Upper lobe of left lung (tissue), 4 donors: ENCODE data around the gene LIN37.

Experiments used
- EP300 ChIP-seq, 4 donors: sonication (generic); formaldehyde crosslinking; IDR thresholded peaks; one replicate each; pipeline ENCODE4 v1.5.1; 2017; ENCODE audit warnings: antibody characterized with exemption in 4 of 4, control low read depth in 2 of 4
- POLR2A ChIP-seq, 4 donors: fragments of 450-650 bp; IDR thresholded peaks; one replicate each; pipeline ENCODE4 v1.5.1; 2016 to 2017; ENCODE audit warnings: antibody characterized with exemption in 4 of 4, mild to moderate bottlenecking in 2 of 4
- POLR2AphosphoS5 ChIP-seq, 2 donors: sonication (generic); formaldehyde crosslinking; IDR thresholded peaks; one replicate each; pipeline ENCODE4 v1.5.1; 2017; ENCODE audit warnings: antibody characterized with exemption in 2 of 2
- TF ChIP-seq, protein P1 (sequence below), 6 experiments: fragments of 450-650 bp in 4 of 6; fragments of 200-600 bp in 2 of 6; sonication (generic) in 2 of 6; IDR thresholded peaks; one replicate each; pipeline ENCODE4 v1.5.1; 2016 to 2019; ENCODE audit warnings: antibody characterized with exemption in 6 of 6

GRCh38 chr19:35724560-35724959 lies 23.8 kb upstream of the LIN37 start:
- TF ChIP-seq, protein P1, sequence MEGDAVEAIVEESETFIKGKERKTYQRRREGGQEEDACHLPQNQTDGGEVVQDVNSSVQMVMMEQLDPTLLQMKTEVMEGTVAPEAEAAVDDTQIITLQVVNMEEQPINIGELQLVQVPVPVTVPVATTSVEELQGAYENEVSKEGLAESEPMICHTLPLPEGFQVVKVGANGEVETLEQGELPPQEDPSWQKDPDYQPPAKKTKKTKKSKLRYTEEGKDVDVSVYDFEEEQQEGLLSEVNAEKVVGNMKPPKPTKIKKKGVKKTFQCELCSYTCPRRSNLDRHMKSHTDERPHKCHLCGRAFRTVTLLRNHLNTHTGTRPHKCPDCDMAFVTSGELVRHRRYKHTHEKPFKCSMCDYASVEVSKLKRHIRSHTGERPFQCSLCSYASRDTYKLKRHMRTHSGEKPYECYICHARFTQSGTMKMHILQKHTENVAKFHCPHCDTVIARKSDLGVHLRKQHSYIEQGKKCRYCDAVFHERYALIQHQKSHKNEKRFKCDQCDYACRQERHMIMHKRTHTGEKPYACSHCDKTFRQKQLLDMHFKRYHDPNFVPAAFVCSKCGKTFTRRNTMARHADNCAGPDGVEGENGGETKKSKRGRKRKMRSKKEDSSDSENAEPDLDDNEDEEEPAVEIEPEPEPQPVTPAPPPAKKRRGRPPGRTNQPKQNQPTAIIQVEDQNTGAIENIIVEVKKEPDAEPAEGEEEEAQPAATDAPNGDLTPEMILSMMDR (IDR thresholded peaks at IDR 0.05) = no peak
- TF ChIP-seq POLR2AphosphoS5 (IDR thresholded peaks at IDR 0.05) (no peak), POLR2A (IDR thresholded peaks at IDR 0.05) (no peak), EP300 (IDR thresholded peaks at IDR 0.05) (no peak)
